Peyer's patch (tissue), 4 donors: ENCODE data around the gene EIF4A3.

Experiments used
- POLR2A ChIP-seq, 2 donors: fragments of 450-650 bp; IDR thresholded peaks; one replicate each; pipeline ENCODE4 v1.5.1; 2017; ENCODE audit warnings: antibody characterized with exemption in 2 of 2, mild to moderate bottlenecking in 2 of 2, moderate library complexity in 2 of 2
- TF ChIP-seq, protein P1 (sequence below), 6 experiments: fragments of 450-650 bp in 4 of 6; fragments of 200-600 bp in 2 of 6; sonication (generic) in 1 of 6; IDR thresholded peaks; one replicate each; pipeline ENCODE4 v1.5.1; 2017 to 2019; ENCODE audit warnings: antibody characterized with exemption in 6 of 6, mild to moderate bottlenecking in 3 of 6, moderate library complexity in 1 of 6

GRCh38 chr17:80087346-80088265, 59.3 kb downstream of the EIF4A3 start:
- TF ChIP-seq, protein P1, sequence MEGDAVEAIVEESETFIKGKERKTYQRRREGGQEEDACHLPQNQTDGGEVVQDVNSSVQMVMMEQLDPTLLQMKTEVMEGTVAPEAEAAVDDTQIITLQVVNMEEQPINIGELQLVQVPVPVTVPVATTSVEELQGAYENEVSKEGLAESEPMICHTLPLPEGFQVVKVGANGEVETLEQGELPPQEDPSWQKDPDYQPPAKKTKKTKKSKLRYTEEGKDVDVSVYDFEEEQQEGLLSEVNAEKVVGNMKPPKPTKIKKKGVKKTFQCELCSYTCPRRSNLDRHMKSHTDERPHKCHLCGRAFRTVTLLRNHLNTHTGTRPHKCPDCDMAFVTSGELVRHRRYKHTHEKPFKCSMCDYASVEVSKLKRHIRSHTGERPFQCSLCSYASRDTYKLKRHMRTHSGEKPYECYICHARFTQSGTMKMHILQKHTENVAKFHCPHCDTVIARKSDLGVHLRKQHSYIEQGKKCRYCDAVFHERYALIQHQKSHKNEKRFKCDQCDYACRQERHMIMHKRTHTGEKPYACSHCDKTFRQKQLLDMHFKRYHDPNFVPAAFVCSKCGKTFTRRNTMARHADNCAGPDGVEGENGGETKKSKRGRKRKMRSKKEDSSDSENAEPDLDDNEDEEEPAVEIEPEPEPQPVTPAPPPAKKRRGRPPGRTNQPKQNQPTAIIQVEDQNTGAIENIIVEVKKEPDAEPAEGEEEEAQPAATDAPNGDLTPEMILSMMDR (IDR thresholded peaks at IDR 0.05) = no peak
- no peak for TF ChIP-seq POLR2A (IDR thresholded peaks at IDR 0.05)
